Activated naive CD4-positive, alpha-beta T cell treated with Interleukin-2 at 50 U/mL for 16 hours (primary cell): ENCODE data around the gene KIF21A.

Source experiments
- DNase-seq: peaks from one replicate; pipeline ENCODE4 v3.0.0-alpha.2; 2020

Gene KIF21A

GRCh38 chr12:39389399-39390150 lies 53.3 kb downstream of the KIF21A start:
- no peak for DNase-seq

- DNase-seq, result no peak
Measured at GRCh38 chr12:39386335-39386734, 56.6 kb downstream of the KIF21A start.

- DNase-seq, result no peak
Measured at GRCh38 chr12:39383114-39383513, 59.8 kb downstream of the KIF21A start.

GRCh38 chr12:39380090-39380489 lies 62.8 kb downstream of the KIF21A start:
- no peak for DNase-seq

- DNase-seq, result no peak
Measured at GRCh38 chr12:39378341-39378740, 64.6 kb downstream of the KIF21A start.

GRCh38 chr12:39375206-39375808 lies 67.6 kb downstream of the KIF21A start:
- DNase-seq, result no peak

- DNase-seq, result no peak
Measured at GRCh38 chr12:39372929-39373328, 70.0 kb downstream of the KIF21A start.

GRCh38 chr12:39372204-39372925 lies 70.6 kb downstream of the KIF21A start:
- no peak for DNase-seq

- no peak for DNase-seq
Measured at GRCh38 chr12:39369756-39370155, 73.2 kb downstream of the KIF21A start.

GRCh38 chr12:39368891-39369290 lies 74.0 kb downstream of the KIF21A start:
- no peak for DNase-seq

- DNase-seq, result no peak
Measured at GRCh38 chr12:39368096-39368495, 74.8 kb downstream of the KIF21A start.

- DNase-seq, result no peak
Measured at GRCh38 chr12:39367494-39367893, 75.4 kb downstream of the KIF21A start.

- no peak for DNase-seq
Measured at GRCh38 chr12:39365364-39366001, 77.4 kb downstream of the KIF21A start.

GRCh38 chr12:39364196-39364595 lies 78.7 kb downstream of the KIF21A start:
- DNase-seq, result no peak

- no peak for DNase-seq
Measured at GRCh38 chr12:39359645-39360044, 83.3 kb downstream of the KIF21A start.

- no peak for DNase-seq
Measured at GRCh38 chr12:39357041-39357440, 85.9 kb downstream of the KIF21A start.

- no peak for DNase-seq
Measured at GRCh38 chr12:39355841-39356240, 87.1 kb downstream of the KIF21A start.

- DNase-seq, result no peak
Measured at GRCh38 chr12:39354955-39355354, 88.0 kb downstream of the KIF21A start.

GRCh38 chr12:39352471-39353017 lies 90.4 kb downstream of the KIF21A start:
- no peak for DNase-seq

GRCh38 chr12:39351153-39351552 lies 91.8 kb downstream of the KIF21A start:
- DNase-seq, result no peak

GRCh38 chr12:39348941-39349626 lies 93.8 kb downstream of the KIF21A start:
- no peak for DNase-seq

- no peak for DNase-seq
Measured at GRCh38 chr12:39348523-39348922, 94.4 kb downstream of the KIF21A start.

GRCh38 chr12:39344926-39345325 lies 98.0 kb downstream of the KIF21A start:
- DNase-seq, result no peak
